ENCODE data around the gene CCDC152. TPM values are rescaled to one million over a fixed set of nuclear protein-coding genes. Genes with fewer than 3 reads are reported as not detected.

CCDC152 gene
- total RNA-seq, 1 experiment from 2014 or later, result not detected

DNA sequence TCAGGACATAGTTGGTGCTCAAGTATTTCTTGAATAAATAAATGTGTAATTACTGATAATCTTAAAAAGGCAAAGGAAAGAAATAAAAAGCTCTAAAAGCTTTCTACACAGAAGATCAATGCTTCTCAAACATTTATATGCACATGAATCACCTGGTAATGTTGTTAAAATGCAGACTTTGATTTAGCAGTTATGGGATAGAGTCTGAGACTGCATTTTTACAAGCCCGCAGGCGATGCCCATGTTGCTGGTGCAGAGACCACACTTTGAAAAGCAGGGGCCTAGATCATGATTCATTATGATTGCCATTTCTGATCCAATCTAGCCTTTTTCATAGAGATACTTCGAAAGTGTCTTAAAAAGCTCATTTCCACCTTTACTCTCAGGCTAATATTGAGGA is 3.5 kb upstream of the CCDC152 start:
- ChIA-PET CTCF (no interaction called here), POLR2A (no interaction called here)
- Histone ChIP-seq H3K9me3 (no peaks in the 10 kb centered on the region), H3K4me3 (ENCODE audit: low read depth, low read length) (no peak overlapping the region), H3K36me3 (ENCODE audit: control insufficient read depth, insufficient read depth, low read length) (no peaks in the 10 kb centered on the region), H3K27me3 (replicated peaks; ENCODE audit: control insufficient read depth, insufficient read depth, low read length) (no peaks in the 10 kb centered on the region), H3K4me1 (no peaks in the 10 kb centered on the region)
- Mint-ChIP-seq H3K27ac (ENCODE audit: unreplicated experiment) (no peak overlapping the region), H3K36me3 (ENCODE audit: insufficient read depth, unreplicated experiment) (no peaks in the 10 kb centered on the region), H3K27me3 (ENCODE audit: insufficient read depth, unreplicated experiment) (no peaks in the 10 kb centered on the region), H3K4me1 (ENCODE audit: low read depth, unreplicated experiment) (no peaks in the 10 kb centered on the region), H3K4me3 (ENCODE audit: unreplicated experiment) (no peak overlapping the region), H3K9me3 (ENCODE audit: unreplicated experiment) (no peaks in the 10 kb centered on the region)
- no TSS peak for BruUV-seq (replicated peaks)
- intact Hi-C loops (cut with micrococcal nuclease; ENCODE audit: unreplicated experiment), result no loop called here
- no peak for DNase-seq
- TF ChIP-seq, protein P1, sequence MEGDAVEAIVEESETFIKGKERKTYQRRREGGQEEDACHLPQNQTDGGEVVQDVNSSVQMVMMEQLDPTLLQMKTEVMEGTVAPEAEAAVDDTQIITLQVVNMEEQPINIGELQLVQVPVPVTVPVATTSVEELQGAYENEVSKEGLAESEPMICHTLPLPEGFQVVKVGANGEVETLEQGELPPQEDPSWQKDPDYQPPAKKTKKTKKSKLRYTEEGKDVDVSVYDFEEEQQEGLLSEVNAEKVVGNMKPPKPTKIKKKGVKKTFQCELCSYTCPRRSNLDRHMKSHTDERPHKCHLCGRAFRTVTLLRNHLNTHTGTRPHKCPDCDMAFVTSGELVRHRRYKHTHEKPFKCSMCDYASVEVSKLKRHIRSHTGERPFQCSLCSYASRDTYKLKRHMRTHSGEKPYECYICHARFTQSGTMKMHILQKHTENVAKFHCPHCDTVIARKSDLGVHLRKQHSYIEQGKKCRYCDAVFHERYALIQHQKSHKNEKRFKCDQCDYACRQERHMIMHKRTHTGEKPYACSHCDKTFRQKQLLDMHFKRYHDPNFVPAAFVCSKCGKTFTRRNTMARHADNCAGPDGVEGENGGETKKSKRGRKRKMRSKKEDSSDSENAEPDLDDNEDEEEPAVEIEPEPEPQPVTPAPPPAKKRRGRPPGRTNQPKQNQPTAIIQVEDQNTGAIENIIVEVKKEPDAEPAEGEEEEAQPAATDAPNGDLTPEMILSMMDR (IDR thresholded peaks at IDR 0.05; ENCODE audit: insufficient read depth in 1 of 2, low read depth in 1 of 2, low read length in 1 of 2, severe bottlenecking in 1 of 2, unreplicated experiment in 1 of 2), result no peak

DNA sequence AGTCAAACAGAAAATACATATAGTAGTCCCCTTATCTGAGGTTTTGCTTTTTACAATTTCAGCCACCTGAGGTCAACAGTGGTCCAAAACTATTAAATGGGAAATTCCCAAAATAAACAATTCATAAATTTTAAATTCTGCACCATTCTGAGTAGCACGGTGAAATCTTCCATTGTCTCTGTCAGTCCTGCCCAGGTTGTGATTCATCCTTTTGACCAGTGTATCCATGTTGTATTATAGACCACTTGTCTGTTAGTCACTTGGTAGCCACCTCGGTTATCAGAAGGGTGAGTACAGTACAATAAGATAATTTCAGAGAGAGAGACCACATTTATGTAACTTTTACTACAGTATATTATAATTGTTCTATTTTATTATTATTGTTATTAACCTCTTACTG is 2.8 kb downstream of the CCDC152 start:
- no peaks in the 10 kb centered on the region for H3K36me3 ChIP-seq (ENCODE audit: control insufficient read depth, insufficient read depth, low read length)
- Mint-ChIP-seq H3K4me3 (ENCODE audit: unreplicated experiment) (no peak overlapping the region), H3K27ac (ENCODE audit: unreplicated experiment) (no peak overlapping the region), H3K36me3 (ENCODE audit: insufficient read depth, unreplicated experiment) (no peaks in the 10 kb centered on the region), H3K4me1 (ENCODE audit: low read depth, unreplicated experiment) (no peaks in the 10 kb centered on the region), H3K9me3 (ENCODE audit: unreplicated experiment) (no peaks in the 10 kb centered on the region), H3K27me3 (ENCODE audit: insufficient read depth, unreplicated experiment) (no peaks in the 10 kb centered on the region)
- no peak overlapping the region for H3K4me3 ChIP-seq (ENCODE audit: low read depth, low read length)
- BruUV-seq (replicated peaks), result no TSS peak
- intact Hi-C loops (cut with micrococcal nuclease; ENCODE audit: unreplicated experiment), result no loop called here
- POLR2A ChIA-PET, result interaction anchor here (0.6 kb wide), 1 partner anchor 26 kb away, joined by 5 read pairs; no protein-coding TSS in a partner anchor
- H3K9me3 ChIP-seq, result no peaks in the 10 kb centered on the region
- CTCF ChIA-PET, result interaction anchor here (0.7 kb wide), 1 partner anchor 128 kb away, joined by 7 read pairs; no protein-coding TSS in a partner anchor
- H3K4me1 ChIP-seq, result no peaks in the 10 kb centered on the region
- TF ChIP-seq, protein P1 (IDR thresholded peaks at IDR 0.05; ENCODE audit: insufficient read depth in 1 of 2, low read depth in 1 of 2, low read length in 1 of 2, severe bottlenecking in 1 of 2, unreplicated experiment in 1 of 2), result no peak
- no peak for DNase-seq
- H3K27me3 ChIP-seq (replicated peaks; ENCODE audit: control insufficient read depth, insufficient read depth, low read length), result no peaks in the 10 kb centered on the region

DNA sequence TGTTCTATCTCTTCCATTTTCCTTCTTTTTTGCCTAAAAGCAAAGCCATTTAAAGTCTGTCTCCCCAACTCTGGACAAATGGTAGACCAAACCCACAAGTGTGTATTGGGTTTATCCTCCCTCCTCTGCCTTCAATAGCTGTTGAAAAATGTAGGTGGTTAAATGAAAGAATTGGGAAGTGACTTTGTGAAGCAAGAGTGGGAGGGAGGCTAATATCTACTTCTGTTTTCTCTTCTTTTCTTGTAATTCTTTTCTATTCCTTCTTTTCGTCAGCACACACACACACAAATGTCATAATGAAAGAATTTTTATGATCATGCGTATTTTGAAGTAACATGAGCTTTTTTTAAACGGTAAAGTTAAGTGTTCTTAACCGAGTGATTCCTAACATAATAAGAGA is 3.8 kb downstream of the CCDC152 start:
- no peak for DNase-seq
- H3K27ac Mint-ChIP-seq (ENCODE audit: unreplicated experiment), result no peak overlapping the region
- ChIA-PET POLR2A (no interaction called here), CTCF (no interaction called here)
- H3K4me1 Mint-ChIP-seq (ENCODE audit: low read depth, unreplicated experiment), result no peaks in the 10 kb centered on the region
- H3K9me3 Mint-ChIP-seq (ENCODE audit: unreplicated experiment), result no peaks in the 10 kb centered on the region
- Histone ChIP-seq H3K4me3 (ENCODE audit: low read depth, low read length) (no peak overlapping the region), H3K36me3 (ENCODE audit: control insufficient read depth, insufficient read depth, low read length) (no peaks in the 10 kb centered on the region), H3K27me3 (replicated peaks; ENCODE audit: control insufficient read depth, insufficient read depth, low read length) (no peaks in the 10 kb centered on the region), H3K9me3 (no peaks in the 10 kb centered on the region), H3K4me1 (no peaks in the 10 kb centered on the region)
- TF ChIP-seq, protein P1 (IDR thresholded peaks at IDR 0.05; ENCODE audit: insufficient read depth in 1 of 2, low read depth in 1 of 2, low read length in 1 of 2, severe bottlenecking in 1 of 2, unreplicated experiment in 1 of 2), result no peak
- intact Hi-C loops (cut with micrococcal nuclease; ENCODE audit: unreplicated experiment), result no loop called here
- no peaks in the 10 kb centered on the region for H3K36me3 Mint-ChIP-seq (ENCODE audit: insufficient read depth, unreplicated experiment)
- H3K4me3 Mint-ChIP-seq (ENCODE audit: unreplicated experiment), result no peak overlapping the region
- no TSS peak for BruUV-seq (replicated peaks)
- no peaks in the 10 kb centered on the region for H3K27me3 Mint-ChIP-seq (ENCODE audit: insufficient read depth, unreplicated experiment)

Measured in Caco-2 (cell line).